Esophagus muscularis mucosa (tissue), 4 donors: ENCODE results near the gene ACP5.

ENCODE experiments used
- EP300 ChIP-seq: sonication (generic); formaldehyde crosslinking; IDR thresholded peaks from one replicate; pipeline ENCODE4 v1.6.1; 2017; ENCODE audit warnings: antibody characterized with exemption
- POLR2A ChIP-seq: fragments of 450-650 bp; IDR thresholded peaks from one replicate; pipeline ENCODE4 v1.6.1; 2017; ENCODE audit warnings: antibody characterized with exemption, moderate library complexity, mild to moderate bottlenecking, low read depth
- POLR2AphosphoS5 ChIP-seq, 2 donors: sonication (generic); formaldehyde crosslinking; IDR thresholded peaks; one replicate each; pipeline ENCODE4 v1.6.1; 2017; ENCODE audit warnings: antibody characterized with exemption in 2 of 2
- TF ChIP-seq, protein P1 (sequence below), 3 experiments: fragments of 200-600 bp in 2 of 3; fragments of 450-650 bp in 1 of 3; sonication (generic) in 2 of 3; IDR thresholded peaks; one replicate each; pipeline ENCODE4 v1.5.1; 2017 to 2019; ENCODE audit warnings: antibody characterized with exemption in 3 of 3, mild to moderate bottlenecking in 2 of 3, moderate library complexity in 1 of 3

DNA sequence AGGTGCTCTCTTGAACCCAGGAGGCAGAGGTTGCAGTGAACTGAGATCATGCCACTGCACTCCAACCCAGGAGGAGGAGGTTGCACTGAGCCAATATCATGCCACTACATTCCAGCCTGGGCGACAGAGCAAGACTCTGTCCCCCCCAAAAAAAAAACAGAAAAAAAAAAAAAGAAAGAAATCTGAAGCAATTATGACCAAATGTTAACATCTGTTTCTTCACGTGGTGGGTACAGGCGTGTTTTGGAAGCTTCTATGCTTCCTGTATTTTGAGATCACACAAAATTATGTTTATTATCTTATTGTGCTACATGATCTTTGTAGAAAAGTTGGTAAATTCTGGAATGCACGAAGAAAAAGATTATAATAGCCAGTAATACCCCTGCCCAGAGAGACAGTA, 2.7 kb upstream of the ACP5 start:
- TF ChIP-seq, protein P1, sequence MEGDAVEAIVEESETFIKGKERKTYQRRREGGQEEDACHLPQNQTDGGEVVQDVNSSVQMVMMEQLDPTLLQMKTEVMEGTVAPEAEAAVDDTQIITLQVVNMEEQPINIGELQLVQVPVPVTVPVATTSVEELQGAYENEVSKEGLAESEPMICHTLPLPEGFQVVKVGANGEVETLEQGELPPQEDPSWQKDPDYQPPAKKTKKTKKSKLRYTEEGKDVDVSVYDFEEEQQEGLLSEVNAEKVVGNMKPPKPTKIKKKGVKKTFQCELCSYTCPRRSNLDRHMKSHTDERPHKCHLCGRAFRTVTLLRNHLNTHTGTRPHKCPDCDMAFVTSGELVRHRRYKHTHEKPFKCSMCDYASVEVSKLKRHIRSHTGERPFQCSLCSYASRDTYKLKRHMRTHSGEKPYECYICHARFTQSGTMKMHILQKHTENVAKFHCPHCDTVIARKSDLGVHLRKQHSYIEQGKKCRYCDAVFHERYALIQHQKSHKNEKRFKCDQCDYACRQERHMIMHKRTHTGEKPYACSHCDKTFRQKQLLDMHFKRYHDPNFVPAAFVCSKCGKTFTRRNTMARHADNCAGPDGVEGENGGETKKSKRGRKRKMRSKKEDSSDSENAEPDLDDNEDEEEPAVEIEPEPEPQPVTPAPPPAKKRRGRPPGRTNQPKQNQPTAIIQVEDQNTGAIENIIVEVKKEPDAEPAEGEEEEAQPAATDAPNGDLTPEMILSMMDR (IDR thresholded peaks at IDR 0.05) = no peak
- no peak for TF ChIP-seq POLR2A
- TF ChIP-seq EP300 = no peak
- TF ChIP-seq POLR2AphosphoS5 (IDR thresholded peaks at IDR 0.05) = no peak
